Ascending aorta (tissue), 2 donors: Measurements from ENCODE around the gene BAIAP3. TPM values are rescaled to one million over a fixed set of nuclear protein-coding genes. Genes with fewer than 3 reads are reported as not detected.

Experiments
- DNase-seq, 2 donors: peaks; one replicate each; pipeline ENCODE4 v3.0.0-alpha.2; 2019; ENCODE audit warnings: low spot score in 2 of 2
- H3K27ac ChIP-seq, 2 donors: fragments of 200-600 bp; sonication (generic); one replicate each; pipeline ENCODE4 v1.5.1; 2016 to 2017; ENCODE audit warnings: mild to moderate bottlenecking in 1 of 2
- H3K27me3 ChIP-seq: fragments of 200-600 bp; sonication (generic); one replicate; pipeline ENCODE4 v1.5.1; 2017
- H3K36me3 ChIP-seq, 2 donors: fragments of 200-600 bp; sonication (generic); one replicate each; pipeline ENCODE4 v1.5.1; 2016
- H3K4me1 ChIP-seq, 2 donors: fragments of 200-600 bp; sonication (generic); one replicate each; pipeline ENCODE4 v1.5.1; 2016 to 2017; ENCODE audit warnings: mild to moderate bottlenecking in 1 of 2
- H3K4me3 ChIP-seq, 2 donors: fragments of 200-600 bp; sonication (generic); one replicate each; pipeline ENCODE4 v1.5.1; 2016 to 2017; ENCODE audit warnings: mild to moderate bottlenecking in 1 of 2
- H3K9me3 ChIP-seq, 2 donors: fragments of 200-600 bp; sonication (generic); one replicate each; pipeline ENCODE4 v1.5.1; 2016
- CTCF ChIP-seq, 3 experiments: fragments of 200-600 bp in 2 of 3; fragments of 450-650 bp in 1 of 3; sonication (generic) in 2 of 3; IDR thresholded peaks; one replicate each; pipeline ENCODE4 v1.5.1; 2016 to 2019; ENCODE audit warnings: antibody characterized with exemption in 3 of 3, mild to moderate bottlenecking in 1 of 3, moderate library complexity in 1 of 3
- intact Hi-C: fragments of 100-400 bp; cut with DNase I; formaldehyde crosslinking; loops from one replicate; pipeline ENCODE4 v1.15.1; 2023
- total RNA-seq: library from RNA; depleted of rRNA; stranded (reverse); fragments of >200 nt; gene quantifications from one replicate; pipeline ENCODE4 v1.1.0, GENCODE V29; 2016

The BAIAP3 gene
- total RNA-seq, 1 donor from 2014 or later: 0.64 TPM

- peaks cover 29% of the 10 kb centered on the region for H3K27me3 ChIP-seq
- no peak for DNase-seq
- H3K4me1 ChIP-seq: peaks cover 3 to 11% of the 10 kb centered on the region in 2 donors
- intact Hi-C loops: no loop called here
- TF ChIP-seq CTCF (IDR thresholded peaks at IDR 0.05): no peak
- no peaks in the 10 kb centered on the region for H3K9me3 ChIP-seq
- no peak overlapping the region for H3K27ac ChIP-seq
- H3K4me3 ChIP-seq: no peak overlapping the region
- H3K36me3 ChIP-seq: no peaks in the 10 kb centered on the region
Measured at GRCh38 chr16:1336619-1337018, 3.2 kb downstream of the BAIAP3 start.

- no peak overlapping the region for H3K27ac ChIP-seq
- peaks cover 21% of the 10 kb centered on the region for H3K27me3 ChIP-seq
- H3K36me3 ChIP-seq: no peaks in the 10 kb centered on the region
- no peak overlapping the region for H3K4me3 ChIP-seq
- H3K9me3 ChIP-seq: no peaks in the 10 kb centered on the region
- peaks cover 3 to 10% of the 10 kb centered on the region in 2 donors for H3K4me1 ChIP-seq
- no peak for TF ChIP-seq CTCF (IDR thresholded peaks at IDR 0.05)
- intact Hi-C loops: no loop called here
- no peak for DNase-seq
Measured at GRCh38 chr16:1337486-1337885, 4.0 kb downstream of the BAIAP3 start.

- H3K4me3 ChIP-seq: no peak overlapping the region
- no peak overlapping the region for H3K27ac ChIP-seq
- DNase-seq: no peak
- no peaks in the 10 kb centered on the region for H3K36me3 ChIP-seq
- intact Hi-C loops: no loop called here
- H3K4me1 ChIP-seq: peaks cover 3 to 14% of the 10 kb centered on the region in 2 donors
- TF ChIP-seq CTCF (IDR thresholded peaks at IDR 0.05): no peak
- H3K9me3 ChIP-seq: no peaks in the 10 kb centered on the region
- peaks cover 19% of the 10 kb centered on the region for H3K27me3 ChIP-seq
Measured at GRCh38 chr16:1338119-1338730, 4.8 kb downstream of the BAIAP3 start.

- peaks cover 0 to 10% of the 10 kb centered on the region in 2 donors for H3K4me1 ChIP-seq
- H3K27ac ChIP-seq: no peak overlapping the region
- H3K9me3 ChIP-seq: no peaks in the 10 kb centered on the region
- H3K27me3 ChIP-seq: peaks cover 11% of the 10 kb centered on the region
- DNase-seq: no peak
- no peak overlapping the region for H3K4me3 ChIP-seq
- intact Hi-C loops: no loop called here
- no peak for TF ChIP-seq CTCF (IDR thresholded peaks at IDR 0.05)
- H3K36me3 ChIP-seq: no peaks in the 10 kb centered on the region
Measured at GRCh38 chr16:1338855-1339675, 5.6 kb downstream of the BAIAP3 start.

- DNase-seq: no peak
- no peaks in the 10 kb centered on the region for H3K36me3 ChIP-seq
- no peak overlapping the region for H3K4me3 ChIP-seq
- H3K27me3 ChIP-seq: no peaks in the 10 kb centered on the region
- TF ChIP-seq CTCF (IDR thresholded peaks at IDR 0.05): no peak
- intact Hi-C loops: no loop called here
- no peak overlapping the region for H3K27ac ChIP-seq
- peaks cover 0 to 8% of the 10 kb centered on the region in 2 donors for H3K4me1 ChIP-seq
- H3K9me3 ChIP-seq: no peaks in the 10 kb centered on the region
Measured at GRCh38 chr16:1340730-1341494, 7.5 kb downstream of the BAIAP3 start.
